ENCODE data around the gene PLB1. TPM values are rescaled to one million over a fixed set of nuclear protein-coding genes. Genes with fewer than 3 reads are reported as not detected.

PLB1 gene
- polyA plus RNA-seq, 1 donor from 2014 or later: 2.8 TPM

DNA sequence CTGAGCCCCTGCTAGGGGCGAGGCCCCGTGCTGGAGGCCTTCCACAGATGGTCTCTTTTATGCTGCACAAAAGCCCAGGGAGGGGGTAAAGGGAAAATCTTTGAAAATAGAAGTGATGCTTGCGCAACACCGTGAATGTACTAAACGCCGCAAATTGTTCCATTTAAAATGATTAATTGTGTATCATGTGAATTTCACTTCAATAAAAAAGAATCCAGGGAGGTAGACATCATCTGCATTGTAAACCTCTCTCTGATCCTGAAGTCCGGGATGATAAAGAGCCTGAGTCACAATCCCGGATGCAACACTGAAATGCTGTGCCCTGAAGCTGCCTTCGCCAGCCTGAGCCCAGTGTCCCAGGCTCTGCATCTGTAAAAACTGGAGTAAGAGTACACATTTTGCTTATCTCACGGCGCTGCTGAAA lies 148.1 kb downstream of the PLB1 start:
- H3K9me3 ChIP-seq (ENCODE audit: low read length): no peaks in the 10 kb centered on the region
- H3K4me2 ChIP-seq (ENCODE audit: low read length): no peak overlapping the region
- H3F3A ChIP-seq (ENCODE audit: insufficient read depth, low read length, poor library complexity, severe bottlenecking): no peaks in the 10 kb centered on the region
- no peaks in the 10 kb centered on the region for H3K27me3 ChIP-seq (ENCODE audit: insufficient read depth, low read depth, low read length)
- no peak overlapping the region for H3K27ac ChIP-seq (ENCODE audit: low read length)
- H3K36me3 ChIP-seq (ENCODE audit: insufficient read depth, low read length): no peaks in the 10 kb centered on the region
- H4K20me1 ChIP-seq (ENCODE audit: insufficient read depth): no peaks in the 10 kb centered on the region
- TF ChIP-seq POLR2AphosphoS5 (IDR thresholded peaks at IDR 0.05): no peak
- TF ChIP-seq EZH2 (IDR thresholded peaks at IDR 0.05; ENCODE audit: borderline replicate concordance, insufficient read depth, low read length, poor library complexity, severe bottlenecking): no peak
- no peak for TF ChIP-seq TAF1 (IDR thresholded peaks at IDR 0.05; ENCODE audit: low read depth)
- TF ChIP-seq MXI1 (conservative IDR thresholded peaks at IDR 0.05; ENCODE audit: poor library complexity, severe bottlenecking): no peak
- TF ChIP-seq SMC3 (conservative IDR thresholded peaks at IDR 0.05; ENCODE audit: poor library complexity): no peak
- TF ChIP-seq RAD21 (conservative IDR thresholded peaks at IDR 0.05): no peak
- TF ChIP-seq, protein P1, sequence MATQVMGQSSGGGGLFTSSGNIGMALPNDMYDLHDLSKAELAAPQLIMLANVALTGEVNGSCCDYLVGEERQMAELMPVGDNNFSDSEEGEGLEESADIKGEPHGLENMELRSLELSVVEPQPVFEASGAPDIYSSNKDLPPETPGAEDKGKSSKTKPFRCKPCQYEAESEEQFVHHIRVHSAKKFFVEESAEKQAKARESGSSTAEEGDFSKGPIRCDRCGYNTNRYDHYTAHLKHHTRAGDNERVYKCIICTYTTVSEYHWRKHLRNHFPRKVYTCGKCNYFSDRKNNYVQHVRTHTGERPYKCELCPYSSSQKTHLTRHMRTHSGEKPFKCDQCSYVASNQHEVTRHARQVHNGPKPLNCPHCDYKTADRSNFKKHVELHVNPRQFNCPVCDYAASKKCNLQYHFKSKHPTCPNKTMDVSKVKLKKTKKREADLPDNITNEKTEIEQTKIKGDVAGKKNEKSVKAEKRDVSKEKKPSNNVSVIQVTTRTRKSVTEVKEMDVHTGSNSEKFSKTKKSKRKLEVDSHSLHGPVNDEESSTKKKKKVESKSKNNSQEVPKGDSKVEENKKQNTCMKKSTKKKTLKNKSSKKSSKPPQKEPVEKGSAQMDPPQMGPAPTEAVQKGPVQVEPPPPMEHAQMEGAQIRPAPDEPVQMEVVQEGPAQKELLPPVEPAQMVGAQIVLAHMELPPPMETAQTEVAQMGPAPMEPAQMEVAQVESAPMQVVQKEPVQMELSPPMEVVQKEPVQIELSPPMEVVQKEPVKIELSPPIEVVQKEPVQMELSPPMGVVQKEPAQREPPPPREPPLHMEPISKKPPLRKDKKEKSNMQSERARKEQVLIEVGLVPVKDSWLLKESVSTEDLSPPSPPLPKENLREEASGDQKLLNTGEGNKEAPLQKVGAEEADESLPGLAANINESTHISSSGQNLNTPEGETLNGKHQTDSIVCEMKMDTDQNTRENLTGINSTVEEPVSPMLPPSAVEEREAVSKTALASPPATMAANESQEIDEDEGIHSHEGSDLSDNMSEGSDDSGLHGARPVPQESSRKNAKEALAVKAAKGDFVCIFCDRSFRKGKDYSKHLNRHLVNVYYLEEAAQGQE (IDR thresholded peaks at IDR 0.05; ENCODE audit: borderline replicate concordance): no peak
- TF ChIP-seq, protein P2, sequence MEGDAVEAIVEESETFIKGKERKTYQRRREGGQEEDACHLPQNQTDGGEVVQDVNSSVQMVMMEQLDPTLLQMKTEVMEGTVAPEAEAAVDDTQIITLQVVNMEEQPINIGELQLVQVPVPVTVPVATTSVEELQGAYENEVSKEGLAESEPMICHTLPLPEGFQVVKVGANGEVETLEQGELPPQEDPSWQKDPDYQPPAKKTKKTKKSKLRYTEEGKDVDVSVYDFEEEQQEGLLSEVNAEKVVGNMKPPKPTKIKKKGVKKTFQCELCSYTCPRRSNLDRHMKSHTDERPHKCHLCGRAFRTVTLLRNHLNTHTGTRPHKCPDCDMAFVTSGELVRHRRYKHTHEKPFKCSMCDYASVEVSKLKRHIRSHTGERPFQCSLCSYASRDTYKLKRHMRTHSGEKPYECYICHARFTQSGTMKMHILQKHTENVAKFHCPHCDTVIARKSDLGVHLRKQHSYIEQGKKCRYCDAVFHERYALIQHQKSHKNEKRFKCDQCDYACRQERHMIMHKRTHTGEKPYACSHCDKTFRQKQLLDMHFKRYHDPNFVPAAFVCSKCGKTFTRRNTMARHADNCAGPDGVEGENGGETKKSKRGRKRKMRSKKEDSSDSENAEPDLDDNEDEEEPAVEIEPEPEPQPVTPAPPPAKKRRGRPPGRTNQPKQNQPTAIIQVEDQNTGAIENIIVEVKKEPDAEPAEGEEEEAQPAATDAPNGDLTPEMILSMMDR (IDR thresholded peaks at IDR 0.05; ENCODE audit: poor library complexity, severe bottlenecking): no peak
- TF ChIP-seq EP300 (conservative IDR thresholded peaks at IDR 0.05; ENCODE audit: poor library complexity, severe bottlenecking): no peak
- no peak overlapping the region for H3K9ac ChIP-seq (ENCODE audit: low read length)
- H3K4me3 ChIP-seq (ENCODE audit: low read length): no peak overlapping the region
- no peak overlapping the region for H2AFZ ChIP-seq (ENCODE audit: low read depth, low read length)
- no peaks in the 10 kb centered on the region for H3K9me2 ChIP-seq (ENCODE audit: insufficient read depth, low read length)
- H3K79me2 ChIP-seq (replicated peaks; ENCODE audit: insufficient read depth, low read length): no peaks in the 10 kb centered on the region

DNA sequence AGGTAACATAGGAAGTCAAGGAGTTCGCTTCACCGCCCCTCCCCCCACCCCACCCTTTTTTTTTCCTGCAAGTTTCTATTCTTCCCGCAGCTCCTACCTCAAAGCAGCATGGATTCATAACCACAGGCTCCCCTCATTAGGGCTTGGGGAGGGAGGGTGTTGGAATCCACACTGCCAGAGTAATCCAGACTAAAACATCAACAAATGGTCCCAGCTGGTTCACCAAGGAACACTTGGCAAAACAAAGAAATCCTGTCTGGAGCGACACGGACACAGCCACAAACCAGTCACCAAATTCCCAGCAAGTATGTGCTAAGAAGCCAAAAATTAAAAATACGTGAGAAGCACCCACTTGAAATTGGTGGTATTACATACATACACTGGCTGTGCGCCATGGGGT lies 148.9 kb downstream of the PLB1 start:
- TF ChIP-seq, protein P2 (IDR thresholded peaks at IDR 0.05; ENCODE audit: poor library complexity, severe bottlenecking): no peak
- no peak for TF ChIP-seq POLR2AphosphoS5 (IDR thresholded peaks at IDR 0.05)
- TF ChIP-seq, protein P1 (IDR thresholded peaks at IDR 0.05; ENCODE audit: borderline replicate concordance): no peak
- no peak for TF ChIP-seq RAD21 (conservative IDR thresholded peaks at IDR 0.05)
- no peak for TF ChIP-seq TAF1 (IDR thresholded peaks at IDR 0.05; ENCODE audit: low read depth)
- no peak for TF ChIP-seq SMC3 (conservative IDR thresholded peaks at IDR 0.05; ENCODE audit: poor library complexity)
- no peak for TF ChIP-seq EP300 (conservative IDR thresholded peaks at IDR 0.05; ENCODE audit: poor library complexity, severe bottlenecking)
- TF ChIP-seq MXI1 (conservative IDR thresholded peaks at IDR 0.05; ENCODE audit: poor library complexity, severe bottlenecking): no peak
- TF ChIP-seq EZH2 (IDR thresholded peaks at IDR 0.05; ENCODE audit: borderline replicate concordance, insufficient read depth, low read length, poor library complexity, severe bottlenecking): no peak
- Histone ChIP-seq H3K27me3 (ENCODE audit: insufficient read depth, low read depth, low read length) (no peaks in the 10 kb centered on the region), H3F3A (ENCODE audit: insufficient read depth, low read length, poor library complexity, severe bottlenecking) (no peaks in the 10 kb centered on the region), H4K20me1 (ENCODE audit: insufficient read depth) (no peaks in the 10 kb centered on the region), H3K9me3 (ENCODE audit: low read length) (no peaks in the 10 kb centered on the region), H3K4me3 (ENCODE audit: low read length) (no peak overlapping the region), H3K79me2 (replicated peaks; ENCODE audit: insufficient read depth, low read length) (no peaks in the 10 kb centered on the region), H3K27ac (ENCODE audit: low read length) (no peak overlapping the region), H3K36me3 (ENCODE audit: insufficient read depth, low read length) (no peaks in the 10 kb centered on the region), H2AFZ (ENCODE audit: low read depth, low read length) (no peak overlapping the region), H3K4me2 (ENCODE audit: low read length) (no peak overlapping the region), H3K9me2 (ENCODE audit: insufficient read depth, low read length) (no peaks in the 10 kb centered on the region), H3K9ac (ENCODE audit: low read length) (no peak overlapping the region)

Data from neural cell (in vitro differentiated cells).